ENCODE data around the gene PTPN2.
A peak's percentile ranks its signal among the peaks of the same experiment; 100 is the strongest.

PTPN2 gene

DNA sequence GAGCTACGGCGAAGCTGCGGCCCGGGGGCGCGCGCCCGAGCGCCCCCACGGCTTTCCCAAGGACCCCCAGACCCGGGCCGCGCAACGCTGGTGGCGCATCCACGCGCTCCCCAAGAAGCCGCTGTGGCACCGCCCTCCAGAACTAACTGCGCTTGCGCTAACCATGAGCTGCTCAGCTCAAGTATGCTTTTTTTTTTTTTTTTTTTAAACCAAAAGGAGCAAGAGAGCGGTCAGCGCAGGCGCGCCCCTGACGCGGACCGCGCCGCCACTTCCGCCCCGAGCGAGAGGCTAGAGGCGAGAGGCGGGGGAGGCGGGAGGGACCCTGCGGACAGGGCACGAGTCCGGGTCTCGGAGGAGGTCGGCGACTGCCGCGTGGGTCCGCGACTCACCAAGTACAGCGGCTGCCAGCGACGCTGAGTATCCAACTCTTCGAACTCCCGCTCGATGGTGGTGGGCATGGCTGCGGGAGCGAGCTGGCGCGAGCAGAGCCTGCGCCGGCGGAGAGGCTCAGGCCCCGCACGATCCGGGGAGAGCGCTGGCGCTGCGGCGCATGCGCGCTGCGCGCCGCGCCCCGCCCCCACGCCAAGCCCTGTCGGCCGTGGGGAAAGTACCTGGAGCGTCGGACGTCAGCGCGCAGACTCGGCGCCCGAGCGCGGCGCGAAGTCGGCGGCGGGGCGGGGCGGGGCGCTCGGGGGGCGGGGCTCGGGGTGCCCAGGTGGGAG is at the start of gene PTPN2:
TSS of gene PTPN2 (minus strand) at position 554 of the 722 bp plus-strand sequence. CDS start at position 458, 96 bp downstream.
- H3K27me3 ChIP-seq (ENCODE audit: insufficient read depth, low read length) = no peaks in the 10 kb centered on the region
- peak within 1 kb of the TSS; percentile 94 for H3K27ac ChIP-seq (ENCODE audit: low read depth, low read length)
- peaks cover 35% of the 10 kb centered on the region for H3K4me1 ChIP-seq (ENCODE audit: control insufficient read depth, insufficient read depth, low read length, unreplicated experiment)
- peaks cover 47% of the 10 kb centered on the region for H3K79me2 ChIP-seq (ENCODE audit: control insufficient read depth, insufficient read depth, low read length, unreplicated experiment)
- H3K36me3 ChIP-seq (ENCODE audit: insufficient read depth, low read length) = no peaks in the 10 kb centered on the region
- H2AFZ ChIP-seq (ENCODE audit: low read length, unreplicated experiment) = peak within 1 kb of the TSS; percentile 62
- peak within 1 kb of the TSS; percentile 92 for H3K4me3 ChIP-seq (ENCODE audit: low read depth, low read length)

DNA sequence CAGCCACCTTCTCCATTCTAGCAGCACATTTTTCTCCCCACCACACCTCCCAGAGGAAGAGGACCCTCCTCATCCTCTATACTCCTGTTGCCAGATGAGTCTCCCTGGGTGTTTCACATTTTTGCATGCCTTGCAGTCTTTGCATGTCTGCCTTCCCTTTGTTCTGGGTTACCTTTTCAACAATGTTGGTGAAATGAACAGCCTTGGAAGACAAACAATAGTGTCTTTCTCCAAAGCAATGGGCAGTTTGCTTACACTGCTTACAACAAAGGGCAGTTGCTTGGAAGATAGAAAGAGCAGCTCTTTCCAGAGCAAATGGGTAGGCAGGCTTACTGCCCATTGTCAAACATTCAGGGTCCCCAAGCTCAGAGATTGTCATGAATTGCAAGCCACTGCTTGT is 49.3 kb upstream of the PTPN2 start:
- H3K4me1 ChIP-seq (ENCODE audit: control insufficient read depth, insufficient read depth, low read length, unreplicated experiment) = no peaks in the 10 kb centered on the region
- H2AFZ ChIP-seq (ENCODE audit: low read length, unreplicated experiment) = no peak overlapping the region
- no peaks in the 10 kb centered on the region for H3K36me3 ChIP-seq (ENCODE audit: insufficient read depth, low read length)
- H3K27ac ChIP-seq (ENCODE audit: low read depth, low read length) = no peak overlapping the region
- H3K27me3 ChIP-seq (ENCODE audit: insufficient read depth, low read length) = no peaks in the 10 kb centered on the region
- H3K79me2 ChIP-seq (ENCODE audit: control insufficient read depth, insufficient read depth, low read length, unreplicated experiment) = no peaks in the 10 kb centered on the region
- no peak overlapping the region for H3K4me3 ChIP-seq (ENCODE audit: low read depth, low read length)

- H3K27ac ChIP-seq (ENCODE audit: low read depth, low read length) = no peak overlapping the region
- no peaks in the 10 kb centered on the region for H3K79me2 ChIP-seq (ENCODE audit: control insufficient read depth, insufficient read depth, low read length, unreplicated experiment)
- H3K4me1 ChIP-seq (ENCODE audit: control insufficient read depth, insufficient read depth, low read length, unreplicated experiment) = no peaks in the 10 kb centered on the region
- no peak overlapping the region for H2AFZ ChIP-seq (ENCODE audit: low read length, unreplicated experiment)
- H3K36me3 ChIP-seq (ENCODE audit: insufficient read depth, low read length) = no peaks in the 10 kb centered on the region
- H3K27me3 ChIP-seq (ENCODE audit: insufficient read depth, low read length) = no peaks in the 10 kb centered on the region
- H3K4me3 ChIP-seq (ENCODE audit: low read depth, low read length) = no peak overlapping the region
These were observed 46.9 kb upstream of the PTPN2 start for GRCh38 chr18:12930908-12931307.

DNA sequence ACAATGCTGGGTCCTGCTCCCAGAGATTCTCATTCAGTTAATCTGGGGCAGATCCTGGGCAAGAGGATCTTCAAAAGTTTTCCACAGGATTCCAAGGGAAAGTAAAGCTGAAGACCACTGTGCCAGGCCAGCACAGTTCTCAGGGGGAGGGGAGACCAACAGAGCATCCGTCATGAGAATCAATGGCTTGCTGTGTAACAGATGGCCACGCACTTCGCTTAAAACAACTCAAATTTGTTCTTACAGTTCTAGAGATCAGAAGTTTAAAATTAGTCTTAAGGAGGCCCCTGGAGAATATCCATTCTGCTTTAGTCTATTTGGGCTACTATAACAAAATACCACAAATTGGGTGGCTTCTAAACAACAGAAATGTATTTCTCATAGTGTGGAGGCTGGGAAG is 46.3 kb upstream of the PTPN2 start:
- H3K79me2 ChIP-seq (ENCODE audit: control insufficient read depth, insufficient read depth, low read length, unreplicated experiment) = no peaks in the 10 kb centered on the region
- no peaks in the 10 kb centered on the region for H3K4me1 ChIP-seq (ENCODE audit: control insufficient read depth, insufficient read depth, low read length, unreplicated experiment)
- H3K36me3 ChIP-seq (ENCODE audit: insufficient read depth, low read length) = no peaks in the 10 kb centered on the region
- H3K27ac ChIP-seq (ENCODE audit: low read depth, low read length) = no peak overlapping the region
- H2AFZ ChIP-seq (ENCODE audit: low read length, unreplicated experiment) = no peak overlapping the region
- no peak overlapping the region for H3K4me3 ChIP-seq (ENCODE audit: low read depth, low read length)
- no peaks in the 10 kb centered on the region for H3K27me3 ChIP-seq (ENCODE audit: insufficient read depth, low read length)

DNA sequence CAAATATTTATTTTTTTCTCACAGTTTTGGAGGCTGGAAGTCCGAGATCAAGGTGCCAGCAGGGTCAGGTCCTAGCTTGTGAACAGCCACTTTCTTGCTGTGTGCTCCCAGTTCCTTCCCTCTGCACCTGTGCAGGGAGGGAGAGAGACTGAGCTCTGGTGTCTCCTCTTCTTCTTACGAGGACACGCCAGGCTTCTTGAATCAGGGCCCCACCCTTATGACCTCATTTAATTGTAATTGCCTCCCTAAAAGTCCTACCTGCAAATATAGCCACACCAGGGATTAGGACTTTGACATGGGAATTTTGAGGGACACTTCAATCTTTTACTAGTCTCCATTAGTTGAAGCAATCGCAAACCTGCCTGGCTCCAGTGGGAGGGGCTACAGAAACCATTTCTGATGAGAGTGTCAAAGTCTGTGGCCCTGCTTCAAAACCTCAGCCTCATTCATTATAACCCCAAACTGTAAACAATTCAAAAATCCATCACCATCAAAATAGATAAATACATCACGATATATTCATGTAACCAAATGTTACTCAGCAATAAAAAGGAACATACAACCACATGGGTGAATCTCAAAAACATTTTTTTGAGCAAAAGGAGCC is 45.5 kb upstream of the PTPN2 start:
- Histone ChIP-seq H2AFZ (ENCODE audit: low read length, unreplicated experiment) (no peak overlapping the region), H3K4me3 (ENCODE audit: low read depth, low read length) (no peak overlapping the region), H3K36me3 (ENCODE audit: insufficient read depth, low read length) (no peaks in the 10 kb centered on the region), H3K27me3 (ENCODE audit: insufficient read depth, low read length) (no peaks in the 10 kb centered on the region), H3K79me2 (ENCODE audit: control insufficient read depth, insufficient read depth, low read length, unreplicated experiment) (no peaks in the 10 kb centered on the region), H3K27ac (ENCODE audit: low read depth, low read length) (no peak overlapping the region), H3K4me1 (ENCODE audit: control insufficient read depth, insufficient read depth, low read length, unreplicated experiment) (no peaks in the 10 kb centered on the region)

GRCh38 chr18:12928641-12929040 is 44.6 kb upstream of the PTPN2 start:
- no peak overlapping the region for H3K27ac ChIP-seq (ENCODE audit: low read depth, low read length)
- H3K4me3 ChIP-seq (ENCODE audit: low read depth, low read length) = no peak overlapping the region
- no peaks in the 10 kb centered on the region for H3K27me3 ChIP-seq (ENCODE audit: insufficient read depth, low read length)
- no peak overlapping the region for H2AFZ ChIP-seq (ENCODE audit: low read length, unreplicated experiment)
- no peaks in the 10 kb centered on the region for H3K4me1 ChIP-seq (ENCODE audit: control insufficient read depth, insufficient read depth, low read length, unreplicated experiment)
- H3K36me3 ChIP-seq (ENCODE audit: insufficient read depth, low read length) = no peaks in the 10 kb centered on the region
- H3K79me2 ChIP-seq (ENCODE audit: control insufficient read depth, insufficient read depth, low read length, unreplicated experiment) = no peaks in the 10 kb centered on the region

DNA sequence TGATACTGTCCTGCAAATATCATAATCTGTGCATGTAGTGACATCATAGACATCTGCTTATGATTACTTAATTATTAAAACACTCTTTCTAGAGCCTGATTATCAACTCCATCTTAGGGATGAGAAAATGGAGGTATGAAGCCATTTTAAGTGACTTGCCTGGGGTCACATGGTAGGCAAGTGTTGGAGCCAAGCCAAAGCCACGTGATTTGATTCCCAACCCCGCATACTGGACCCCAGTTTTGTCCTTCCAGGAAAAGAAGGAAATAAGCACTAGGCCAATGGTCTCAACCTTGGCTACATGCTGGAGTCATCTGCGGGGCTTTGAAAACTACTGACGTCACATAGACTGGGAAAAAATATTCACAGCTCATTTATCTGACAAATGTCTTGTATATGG is 44.2 kb upstream of the PTPN2 start:
- H3K4me1 ChIP-seq (ENCODE audit: control insufficient read depth, insufficient read depth, low read length, unreplicated experiment) = no peaks in the 10 kb centered on the region
- no peaks in the 10 kb centered on the region for H3K79me2 ChIP-seq (ENCODE audit: control insufficient read depth, insufficient read depth, low read length, unreplicated experiment)
- H3K36me3 ChIP-seq (ENCODE audit: insufficient read depth, low read length) = no peaks in the 10 kb centered on the region
- no peaks in the 10 kb centered on the region for H3K27me3 ChIP-seq (ENCODE audit: insufficient read depth, low read length)
- no peak overlapping the region for H3K27ac ChIP-seq (ENCODE audit: low read depth, low read length)
- H3K4me3 ChIP-seq (ENCODE audit: low read depth, low read length) = no peak overlapping the region
- H2AFZ ChIP-seq (ENCODE audit: low read length, unreplicated experiment) = no peak overlapping the region

GRCh38 chr18:12924616-12925015 is 40.6 kb upstream of the PTPN2 start:
- Histone ChIP-seq H3K79me2 (ENCODE audit: control insufficient read depth, insufficient read depth, low read length, unreplicated experiment) (no peaks in the 10 kb centered on the region), H2AFZ (ENCODE audit: low read length, unreplicated experiment) (no peak overlapping the region), H3K36me3 (ENCODE audit: insufficient read depth, low read length) (no peaks in the 10 kb centered on the region), H3K27me3 (ENCODE audit: insufficient read depth, low read length) (no peaks in the 10 kb centered on the region), H3K27ac (ENCODE audit: low read depth, low read length) (no peak overlapping the region), H3K4me3 (ENCODE audit: low read depth, low read length) (no peak overlapping the region), H3K4me1 (ENCODE audit: control insufficient read depth, insufficient read depth, low read length, unreplicated experiment) (no peaks in the 10 kb centered on the region)

DNA sequence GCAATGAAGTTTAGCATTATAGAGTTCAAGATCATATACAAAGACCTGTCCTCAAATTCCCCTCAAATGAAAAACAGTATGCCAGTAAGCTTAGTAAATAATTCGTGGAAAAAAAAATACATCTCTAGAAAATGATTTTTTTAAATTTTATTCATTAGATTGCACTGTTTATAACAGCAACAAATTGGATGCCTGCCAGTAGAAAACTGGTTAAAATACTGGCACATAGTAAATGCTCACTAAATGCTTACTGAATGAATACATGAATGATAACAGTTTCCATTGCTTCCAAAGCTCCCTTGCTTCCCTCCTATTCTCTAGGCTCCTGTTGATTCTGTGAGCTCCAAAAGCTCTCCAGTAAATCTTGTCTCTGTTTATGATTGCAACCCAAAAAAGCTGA is 38.2 kb upstream of the PTPN2 start:
- H3K36me3 ChIP-seq (ENCODE audit: insufficient read depth, low read length) = no peaks in the 10 kb centered on the region
- no peak overlapping the region for H3K4me3 ChIP-seq (ENCODE audit: low read depth, low read length)
- no peaks in the 10 kb centered on the region for H3K79me2 ChIP-seq (ENCODE audit: control insufficient read depth, insufficient read depth, low read length, unreplicated experiment)
- H2AFZ ChIP-seq (ENCODE audit: low read length, unreplicated experiment) = no peak overlapping the region
- H3K27me3 ChIP-seq (ENCODE audit: insufficient read depth, low read length) = no peaks in the 10 kb centered on the region
- no peaks in the 10 kb centered on the region for H3K4me1 ChIP-seq (ENCODE audit: control insufficient read depth, insufficient read depth, low read length, unreplicated experiment)
- H3K27ac ChIP-seq (ENCODE audit: low read depth, low read length) = no peak overlapping the region

GRCh38 chr18:12921178-12921577 is 37.1 kb upstream of the PTPN2 start:
- Histone ChIP-seq H3K27ac (ENCODE audit: low read depth, low read length) (no peak overlapping the region), H2AFZ (ENCODE audit: low read length, unreplicated experiment) (no peak overlapping the region), H3K79me2 (ENCODE audit: control insufficient read depth, insufficient read depth, low read length, unreplicated experiment) (no peaks in the 10 kb centered on the region), H3K4me3 (ENCODE audit: low read depth, low read length) (no peak overlapping the region), H3K36me3 (ENCODE audit: insufficient read depth, low read length) (no peaks in the 10 kb centered on the region), H3K27me3 (ENCODE audit: insufficient read depth, low read length) (no peaks in the 10 kb centered on the region), H3K4me1 (ENCODE audit: control insufficient read depth, insufficient read depth, low read length, unreplicated experiment) (no peaks in the 10 kb centered on the region)
